GM12872 (cell line): ENCODE data around the gene MAP3K9.

ENCODE experiments used
- CTCF ChIP-seq: IDR thresholded peaks from 3 replicates; pipeline ENCODE4 v1.5.1; 2011; ENCODE audit warnings: low read depth, mild to moderate bottlenecking, low read length, moderate library complexity; ENCODE audit not compliant: insufficient read depth

Gene MAP3K9

GRCh38 chr14:70685474-70686197 is 123.7 kb downstream of the MAP3K9 start:
- TF ChIP-seq CTCF, result no peak

- TF ChIP-seq CTCF, result no peak
These were observed 125.3 kb downstream of the MAP3K9 start for GRCh38 chr14:70683983-70684382.

GRCh38 chr14:70680748-70681147 is 128.6 kb downstream of the MAP3K9 start:
- TF ChIP-seq CTCF, result no peak

GRCh38 chr14:70677341-70677740 is 132.0 kb downstream of the MAP3K9 start:
- no peak for TF ChIP-seq CTCF
